Esophagus squamous epithelium (tissue), 4 donors: ENCODE data around the gene CLSTN2.
A peak's percentile ranks its signal among the peaks of the same experiment; 100 is the strongest.

Experiments used
- POLR2A ChIP-seq, 4 donors: fragments of 450-650 bp; IDR thresholded peaks; one replicate each; pipeline ENCODE4 v1.6.1; 2017; ENCODE audit warnings: antibody characterized with exemption in 4 of 4, mild to moderate bottlenecking in 4 of 4, moderate library complexity in 3 of 4
- TF ChIP-seq, protein P1 (sequence below), 6 experiments: fragments of 450-650 bp in 4 of 6; fragments of 200-600 bp in 2 of 6; sonication (generic) in 2 of 6; IDR thresholded peaks; one replicate each; pipeline ENCODE4 v1.5.1; 2016 to 2019; ENCODE audit warnings: antibody characterized with exemption in 6 of 6, mild to moderate bottlenecking in 4 of 6, moderate library complexity in 4 of 6

GRCh38 chr3:140092848-140093536 lies 158.0 kb downstream of the CLSTN2 start:
- TF ChIP-seq, protein P1, sequence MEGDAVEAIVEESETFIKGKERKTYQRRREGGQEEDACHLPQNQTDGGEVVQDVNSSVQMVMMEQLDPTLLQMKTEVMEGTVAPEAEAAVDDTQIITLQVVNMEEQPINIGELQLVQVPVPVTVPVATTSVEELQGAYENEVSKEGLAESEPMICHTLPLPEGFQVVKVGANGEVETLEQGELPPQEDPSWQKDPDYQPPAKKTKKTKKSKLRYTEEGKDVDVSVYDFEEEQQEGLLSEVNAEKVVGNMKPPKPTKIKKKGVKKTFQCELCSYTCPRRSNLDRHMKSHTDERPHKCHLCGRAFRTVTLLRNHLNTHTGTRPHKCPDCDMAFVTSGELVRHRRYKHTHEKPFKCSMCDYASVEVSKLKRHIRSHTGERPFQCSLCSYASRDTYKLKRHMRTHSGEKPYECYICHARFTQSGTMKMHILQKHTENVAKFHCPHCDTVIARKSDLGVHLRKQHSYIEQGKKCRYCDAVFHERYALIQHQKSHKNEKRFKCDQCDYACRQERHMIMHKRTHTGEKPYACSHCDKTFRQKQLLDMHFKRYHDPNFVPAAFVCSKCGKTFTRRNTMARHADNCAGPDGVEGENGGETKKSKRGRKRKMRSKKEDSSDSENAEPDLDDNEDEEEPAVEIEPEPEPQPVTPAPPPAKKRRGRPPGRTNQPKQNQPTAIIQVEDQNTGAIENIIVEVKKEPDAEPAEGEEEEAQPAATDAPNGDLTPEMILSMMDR (IDR thresholded peaks at IDR 0.05): peak in 1 of 6 experiments; percentile 11
- no peak for TF ChIP-seq POLR2A (IDR thresholded peaks at IDR 0.05)
